HG03097 (cell line): ENCODE results near the gene TMEM131L.

Experiments used
- ATAC-seq: cut with Tn5 transposase; IDR thresholded peaks from one replicate; pipeline ENCODE4 v1.9.1; 2021; ENCODE audit not compliant: unreplicated experiment, low FRiP score

The TMEM131L gene

DNA sequence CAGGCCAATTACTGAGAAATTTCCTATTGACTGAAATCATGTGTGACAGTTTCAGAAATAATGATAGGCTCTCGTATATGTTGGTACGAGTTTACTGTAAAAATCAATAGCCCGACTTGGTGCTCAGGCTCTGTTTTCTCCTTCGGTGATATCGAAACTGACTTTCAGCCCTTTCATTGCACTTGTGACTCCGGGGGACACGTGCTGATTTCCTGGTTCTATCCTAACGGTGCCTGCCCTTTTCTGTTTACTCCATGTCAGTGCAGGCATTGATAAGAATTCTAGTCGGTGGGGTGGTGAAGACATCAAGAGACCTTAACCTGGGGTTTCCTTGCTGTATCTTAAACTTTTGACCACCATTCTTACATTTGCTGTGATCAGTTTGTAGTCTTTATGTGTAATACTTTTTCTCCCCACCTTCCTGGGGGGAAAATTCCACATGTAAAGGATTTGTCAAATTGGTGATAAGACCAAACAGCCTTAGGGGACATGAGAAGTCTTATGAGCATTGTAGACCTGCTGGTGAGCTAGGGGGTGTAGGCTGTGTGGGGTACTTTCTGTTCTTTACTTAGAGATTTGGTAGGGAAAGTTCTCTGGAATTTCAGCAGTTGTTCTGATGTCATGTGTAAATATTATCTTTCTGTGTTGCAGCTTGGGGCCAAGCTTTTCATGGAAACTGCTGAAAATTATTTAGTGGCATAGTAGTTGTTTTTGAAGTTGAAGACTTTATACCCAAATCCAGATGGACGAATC is 52.7 kb downstream of the TMEM131L start:
- no peak for ATAC-seq

DNA sequence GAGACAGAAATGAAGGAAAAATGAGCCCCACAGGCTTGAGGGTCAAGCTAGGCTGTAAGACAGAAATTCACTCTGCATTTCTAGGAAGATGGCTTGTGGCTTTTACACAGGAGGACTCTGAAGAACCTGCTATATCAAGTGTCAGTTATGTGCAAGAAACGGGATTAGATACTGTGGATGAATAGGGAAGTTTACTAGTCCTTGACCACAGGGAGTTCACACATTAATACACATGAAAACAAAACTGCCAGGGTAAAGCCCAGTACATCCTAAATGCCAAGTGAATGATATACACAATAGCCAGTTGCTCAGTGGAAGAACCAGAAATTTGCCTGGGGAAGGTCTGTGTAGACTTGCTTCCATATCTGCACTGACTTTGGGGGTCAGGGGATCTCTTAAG is 53.5 kb downstream of the TMEM131L start:
- no peak for ATAC-seq

DNA sequence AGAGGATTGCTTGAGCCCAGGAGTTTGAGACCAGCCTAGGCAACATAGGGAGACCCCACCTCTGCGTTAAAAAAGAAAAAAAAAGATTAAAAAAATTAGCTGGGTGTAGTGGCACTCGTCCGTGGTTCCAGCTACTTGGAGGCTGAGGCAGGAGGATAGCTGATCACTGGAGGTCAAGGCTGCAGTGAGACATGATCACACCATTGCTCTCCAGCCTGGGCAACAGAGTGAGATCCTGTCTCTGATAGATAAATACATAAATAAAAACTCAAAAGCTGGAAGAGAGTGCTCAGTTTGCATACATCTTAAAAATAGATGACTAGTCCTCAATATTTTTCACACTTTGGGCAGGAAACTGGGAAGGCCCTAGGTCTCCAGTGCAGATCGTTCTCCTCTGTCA is 54.1 kb downstream of the TMEM131L start:
- no peak for ATAC-seq

DNA sequence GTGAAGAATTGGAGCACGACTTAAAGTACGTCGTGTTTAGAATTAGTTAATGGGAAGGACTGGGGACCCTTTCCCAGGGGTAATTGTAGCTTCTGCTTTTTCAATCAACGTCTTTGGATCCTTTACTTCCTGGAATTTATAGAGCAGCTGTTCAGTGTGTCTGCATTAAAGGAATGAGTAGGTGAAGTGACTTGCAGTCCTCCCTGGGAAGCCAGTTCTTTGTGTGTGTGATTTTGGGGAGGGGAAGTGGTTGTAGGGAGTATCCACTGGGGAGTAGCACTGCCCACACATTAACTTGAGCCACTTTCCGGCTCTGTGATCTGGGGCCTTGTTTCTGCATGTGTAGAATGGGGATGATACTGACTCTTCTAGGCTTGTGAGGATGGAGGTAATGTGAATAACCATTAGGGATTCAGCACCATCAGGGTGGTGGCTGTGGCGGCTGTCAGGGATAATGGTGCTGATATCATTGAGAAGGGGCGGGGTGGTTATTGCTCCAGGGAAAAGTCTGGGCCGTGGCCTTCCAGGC is 54.7 kb downstream of the TMEM131L start:
- peak; percentile 27 for ATAC-seq

DNA sequence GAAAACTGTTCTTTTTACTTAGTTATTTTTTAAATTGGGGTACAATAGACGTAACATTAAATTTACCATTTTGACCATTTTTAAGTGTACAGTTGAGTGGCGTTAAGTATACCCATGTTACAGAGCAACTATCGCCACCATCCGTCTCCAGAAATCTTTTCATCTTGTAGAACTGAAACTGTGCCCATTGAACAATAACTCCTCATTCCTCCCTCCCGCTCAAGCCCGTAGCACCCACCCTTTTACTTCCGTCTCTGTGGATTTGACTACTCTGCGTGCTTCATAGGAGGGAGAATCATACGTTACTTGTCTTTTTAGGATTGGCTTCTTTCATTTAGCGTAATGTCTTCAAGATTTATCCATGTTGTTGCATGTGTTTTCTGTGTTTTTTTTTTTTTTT is 55.3 kb downstream of the TMEM131L start:
- no peak for ATAC-seq

DNA sequence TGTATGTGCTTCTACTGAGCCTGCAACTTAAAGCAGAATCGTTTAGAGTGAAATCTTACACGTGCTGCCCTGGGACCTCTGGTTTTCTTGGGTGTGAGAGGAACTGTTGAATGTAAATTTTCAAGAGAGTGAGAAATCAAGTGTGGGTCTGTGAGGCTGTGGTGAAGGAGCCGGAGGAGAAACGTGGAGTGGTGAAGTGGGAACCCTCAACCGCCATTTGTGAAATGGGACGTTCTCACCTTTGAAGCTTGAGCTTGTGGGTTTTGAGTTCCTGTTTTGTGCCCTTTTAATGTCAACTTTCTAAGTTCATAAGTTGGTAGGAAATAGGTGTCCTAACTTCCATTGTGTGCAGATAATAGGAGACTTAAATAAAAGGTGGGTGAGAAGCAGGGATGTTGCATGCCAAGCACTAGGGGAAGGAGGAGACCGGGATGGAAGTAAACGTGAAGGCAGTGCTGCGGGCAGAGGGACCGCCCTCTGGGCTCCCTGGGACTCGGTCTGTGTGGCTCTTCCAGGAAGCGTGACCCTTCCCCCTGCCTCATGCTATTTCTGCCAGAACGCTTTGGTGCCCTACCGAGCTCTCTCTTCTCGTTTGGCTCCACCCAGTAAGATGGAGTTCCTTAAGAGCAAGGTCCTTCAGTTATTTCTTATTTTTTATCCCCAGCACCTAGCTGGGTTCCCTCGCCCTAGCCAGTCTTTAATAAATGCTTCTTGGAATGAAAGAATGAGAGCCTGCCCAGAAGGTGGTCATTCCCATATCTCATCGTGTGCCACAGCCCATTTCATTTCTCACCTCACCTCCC is 56.0 kb downstream of the TMEM131L start:
- ATAC-seq = peak; percentile 27

DNA sequence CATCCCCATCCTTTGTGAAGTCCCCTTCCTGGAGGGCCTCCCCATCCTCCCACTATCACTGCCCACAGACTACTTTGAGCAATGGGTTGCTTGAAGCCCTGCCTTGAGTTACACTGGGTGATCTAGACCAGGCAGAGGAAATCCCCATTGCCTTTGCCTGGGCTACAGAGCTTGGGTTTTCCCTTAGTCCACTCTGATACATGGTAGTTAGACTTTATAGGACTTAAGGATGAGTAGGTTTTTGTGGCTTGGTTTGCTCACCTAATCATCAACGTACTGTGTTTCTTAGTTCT is 56.6 kb downstream of the TMEM131L start:
- ATAC-seq = peak; percentile 39

DNA sequence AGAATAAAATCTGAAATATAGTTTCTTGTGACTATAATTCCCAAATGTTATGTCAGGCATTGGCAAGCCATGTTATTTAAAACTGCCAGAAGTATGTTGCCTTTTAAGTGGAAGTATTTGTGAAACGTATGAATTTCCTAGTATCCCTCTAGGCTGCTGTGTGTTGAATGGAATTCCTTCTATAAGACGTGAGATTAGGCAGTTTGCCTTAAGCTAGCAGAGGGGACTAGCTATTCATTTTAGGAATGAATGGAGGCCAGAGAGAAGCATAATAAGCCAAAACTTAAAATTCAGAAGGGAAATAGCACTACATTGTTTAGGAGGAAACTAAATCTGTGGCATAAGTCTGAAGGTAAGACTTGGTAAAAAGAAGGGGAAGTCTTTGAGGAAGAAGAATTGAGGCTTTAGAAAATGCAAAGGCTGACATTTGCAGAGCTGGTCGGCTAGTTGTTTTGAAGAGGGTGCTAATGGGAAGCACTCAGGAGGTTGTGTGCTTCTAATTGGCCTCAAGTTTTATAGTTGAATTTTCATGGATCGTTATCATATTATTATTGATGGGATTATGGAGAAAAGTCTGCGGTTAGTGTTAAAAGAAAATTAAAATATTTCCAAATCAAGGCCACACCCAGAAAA is 57.1 kb downstream of the TMEM131L start:
- ATAC-seq = no peak

DNA sequence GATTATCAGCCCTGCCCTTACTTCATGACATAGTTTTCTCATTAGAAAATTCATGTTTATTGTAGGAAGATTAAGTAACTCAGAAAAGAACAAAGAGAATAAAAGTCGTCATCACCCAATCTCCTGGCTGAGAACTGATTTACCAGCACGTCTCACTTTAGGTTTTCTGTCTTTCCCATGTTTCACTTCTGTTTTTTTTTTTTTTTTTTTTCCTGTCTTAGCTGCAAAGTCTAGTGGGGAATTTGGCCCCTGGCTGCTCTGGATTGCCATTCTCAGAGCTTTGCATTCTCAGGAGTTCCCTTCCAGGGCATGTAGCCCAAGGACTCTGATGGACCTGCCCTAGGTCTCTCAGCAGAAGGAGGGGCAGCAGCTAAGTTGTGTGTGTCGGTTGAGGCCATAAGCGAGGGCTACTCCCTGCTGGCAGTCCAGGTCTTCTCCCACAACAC is 57.8 kb downstream of the TMEM131L start:
- no peak for ATAC-seq

DNA sequence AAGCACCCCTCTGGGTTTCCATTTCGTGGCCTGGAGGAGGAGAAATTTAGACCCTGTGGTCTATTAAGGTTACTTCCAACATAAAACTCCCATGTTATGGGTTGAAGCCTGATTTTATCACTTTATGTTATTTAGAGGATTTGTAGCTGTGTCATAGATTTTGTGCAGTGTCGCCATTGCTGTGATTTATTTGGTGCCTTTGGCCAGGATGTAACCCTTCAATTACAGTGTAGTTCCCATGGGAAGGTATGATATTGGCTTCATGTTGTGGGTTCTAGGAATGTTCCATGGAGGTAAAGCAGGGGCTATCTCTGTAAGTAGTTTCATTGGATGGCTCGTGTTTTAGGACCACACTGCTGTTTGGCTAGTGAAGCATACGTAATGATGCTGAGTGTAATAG is 58.5 kb downstream of the TMEM131L start:
- no peak for ATAC-seq

DNA sequence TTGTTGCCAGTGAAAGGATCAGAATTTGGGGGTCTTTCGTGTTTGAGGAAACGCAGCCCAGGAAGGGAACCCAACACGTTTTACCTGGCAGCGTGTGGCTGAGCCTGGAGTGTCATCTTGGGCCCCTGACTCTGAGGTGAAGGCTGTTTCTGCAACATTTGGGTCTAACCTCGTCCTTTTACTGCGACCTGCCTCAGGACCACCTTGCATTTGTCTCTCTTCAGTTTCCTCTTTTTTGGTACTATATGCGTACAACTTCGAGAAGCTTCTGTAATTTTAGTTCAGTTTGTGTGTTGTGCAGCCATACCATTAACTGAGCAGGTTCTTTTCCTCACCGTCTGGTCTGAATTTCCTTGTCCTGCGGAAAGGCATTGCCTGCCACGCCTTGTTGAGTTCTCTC is 61.5 kb downstream of the TMEM131L start:
- no peak for ATAC-seq

DNA sequence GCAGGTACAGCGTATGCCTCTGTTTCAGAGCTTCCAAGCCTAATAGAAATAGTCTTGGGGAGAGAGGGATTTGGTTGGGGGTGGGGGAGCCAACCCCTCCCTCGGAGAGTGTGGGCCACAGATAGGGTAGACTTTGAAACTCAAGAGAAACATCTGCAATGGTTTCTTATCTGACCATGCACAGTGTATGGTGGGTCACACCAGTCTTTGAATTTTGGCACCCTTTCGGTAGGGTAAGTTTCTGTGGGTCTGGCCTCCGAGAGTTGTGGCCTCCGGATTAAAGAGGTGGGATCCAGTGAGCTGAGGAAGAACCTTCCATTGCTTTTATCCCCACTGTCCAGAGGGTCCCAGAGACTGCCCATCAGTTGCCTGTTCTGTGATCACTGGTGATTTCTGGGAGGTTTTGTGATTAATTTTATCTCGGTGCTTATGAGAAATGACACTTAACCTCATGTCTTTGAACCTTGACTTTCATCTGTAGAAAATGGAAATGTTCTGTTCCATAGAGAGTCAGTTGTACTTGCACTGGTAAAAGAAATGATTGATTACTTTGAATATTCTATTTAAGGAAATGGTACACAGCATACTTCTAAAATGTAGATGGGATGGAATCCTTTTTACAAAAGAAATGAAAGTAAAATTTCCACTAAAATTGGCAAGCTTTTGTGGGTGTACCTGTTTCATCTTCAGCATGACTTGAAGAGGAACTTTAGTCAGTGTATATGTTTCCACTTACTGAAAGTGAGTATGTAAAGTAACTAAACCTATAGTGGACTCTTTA is 62.7 kb downstream of the TMEM131L start:
- ATAC-seq = no peak

DNA sequence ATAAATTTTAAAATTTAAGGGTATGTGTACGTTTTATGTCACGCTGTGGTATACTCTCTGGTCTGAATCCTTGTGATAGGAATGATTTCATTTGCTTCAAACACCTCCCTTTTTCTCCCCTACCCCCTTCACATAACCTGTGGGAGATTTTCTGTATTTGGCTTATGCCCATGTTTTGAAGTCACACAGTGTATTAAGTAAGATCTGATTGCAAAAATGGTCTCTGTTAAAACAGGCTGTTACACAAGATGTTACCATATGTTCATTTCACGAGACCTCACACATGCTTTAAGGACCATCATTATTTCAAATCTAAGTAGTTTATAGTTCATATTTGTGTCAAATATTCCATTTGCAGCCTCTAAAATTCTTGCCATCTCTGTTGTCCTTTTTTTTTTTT is 63.5 kb downstream of the TMEM131L start:
- no peak for ATAC-seq

DNA sequence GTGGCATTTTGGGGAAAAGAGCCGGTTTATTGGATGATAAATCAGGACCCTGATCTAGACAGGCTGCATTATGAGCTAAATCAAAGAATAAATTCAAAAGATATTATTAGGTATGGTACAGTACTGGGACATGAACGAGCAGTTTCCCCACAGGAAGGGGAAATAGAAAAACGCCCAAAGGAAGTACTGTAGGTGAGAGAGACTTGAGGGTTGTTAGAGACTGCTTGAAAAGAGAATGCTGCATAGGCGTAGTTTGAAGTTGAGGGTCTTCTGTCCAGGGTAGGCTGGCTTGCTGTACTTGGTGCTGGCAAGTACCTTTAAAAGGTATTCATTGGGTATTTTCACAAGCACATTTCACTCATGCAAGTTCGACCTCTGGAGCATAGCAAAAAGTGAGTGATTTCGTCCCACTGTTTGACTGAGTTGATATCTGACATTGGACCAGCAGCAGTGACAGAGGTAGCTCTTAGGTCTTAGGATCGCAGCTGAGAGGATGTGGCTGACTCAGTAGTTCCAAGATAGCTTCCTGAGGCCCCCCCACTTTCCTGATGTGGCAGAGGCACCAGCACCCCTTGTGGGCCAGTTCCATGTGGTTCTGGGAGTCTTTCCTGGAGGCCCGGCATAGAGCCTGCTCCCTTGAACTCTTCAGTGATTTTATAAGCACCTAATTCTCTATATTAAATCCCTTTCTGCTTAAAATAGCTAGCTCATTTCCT is 64.3 kb downstream of the TMEM131L start:
- no peak for ATAC-seq

DNA sequence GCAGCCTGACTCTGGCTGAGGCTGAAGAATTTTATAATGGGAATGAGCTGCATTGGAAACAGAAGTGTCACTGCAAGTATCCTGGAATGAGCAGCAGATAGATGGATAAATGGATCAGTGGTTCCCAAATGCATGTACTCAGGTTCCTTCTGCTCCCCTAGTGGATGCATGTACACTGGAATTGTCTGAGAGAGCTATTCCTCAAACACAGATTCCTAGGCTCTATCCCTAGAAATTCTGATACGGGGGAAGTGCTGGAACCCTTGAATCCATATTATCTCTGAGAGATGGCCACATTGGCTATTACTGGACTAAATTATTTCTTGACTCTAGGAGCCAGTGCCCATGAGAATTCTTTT is 64.8 kb downstream of the TMEM131L start:
- ATAC-seq = no peak

DNA sequence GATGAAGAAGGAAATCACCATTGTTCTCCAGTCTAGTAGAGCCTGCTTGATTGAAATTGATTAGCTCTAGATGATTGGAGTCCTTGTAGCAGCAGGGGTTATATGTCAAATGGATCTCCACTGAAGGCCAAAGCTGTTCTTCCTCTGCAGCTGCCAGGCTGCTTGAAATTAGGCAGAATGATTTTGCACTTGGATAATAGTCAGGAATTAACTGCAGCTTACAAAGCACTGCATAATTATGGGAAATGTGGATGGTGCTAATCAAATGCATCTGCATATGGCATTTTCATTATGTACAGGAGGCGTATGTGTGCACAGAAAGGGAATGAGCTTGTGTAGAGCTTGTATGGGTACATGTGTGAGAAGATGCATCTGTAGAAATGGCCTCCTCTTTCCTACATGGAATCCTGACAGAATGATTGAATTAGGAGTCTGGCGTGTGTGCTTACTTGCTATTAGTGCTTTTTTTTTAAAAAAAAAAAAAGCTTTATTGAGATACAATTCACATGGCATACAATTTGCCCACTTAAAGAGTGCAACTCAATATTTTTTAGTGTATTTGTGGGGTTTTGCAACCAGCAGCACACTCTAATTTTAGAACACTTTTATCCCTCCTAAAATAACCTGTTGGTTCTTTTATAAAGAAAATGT is 65.9 kb downstream of the TMEM131L start:
- no peak for ATAC-seq

DNA sequence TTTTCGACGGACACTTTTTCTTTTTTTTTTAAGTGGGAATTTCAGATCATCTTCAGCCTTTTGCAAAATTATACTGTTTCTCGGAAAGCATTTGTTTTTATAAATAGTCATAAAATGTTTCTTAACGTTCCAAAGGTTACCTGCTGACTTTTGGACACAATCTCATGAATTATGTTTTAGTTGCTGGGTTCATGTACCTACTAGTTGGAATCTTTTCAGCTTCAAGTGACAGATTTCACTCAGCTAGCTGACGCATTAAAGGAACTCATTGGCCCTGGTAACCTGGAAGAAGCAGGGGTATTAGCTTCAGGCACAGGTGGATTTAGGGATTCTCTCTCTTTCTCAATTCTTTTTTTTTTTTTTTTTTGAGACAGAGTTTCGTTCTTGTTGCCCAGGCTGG is 66.5 kb downstream of the TMEM131L start:
- no peak for ATAC-seq

DNA sequence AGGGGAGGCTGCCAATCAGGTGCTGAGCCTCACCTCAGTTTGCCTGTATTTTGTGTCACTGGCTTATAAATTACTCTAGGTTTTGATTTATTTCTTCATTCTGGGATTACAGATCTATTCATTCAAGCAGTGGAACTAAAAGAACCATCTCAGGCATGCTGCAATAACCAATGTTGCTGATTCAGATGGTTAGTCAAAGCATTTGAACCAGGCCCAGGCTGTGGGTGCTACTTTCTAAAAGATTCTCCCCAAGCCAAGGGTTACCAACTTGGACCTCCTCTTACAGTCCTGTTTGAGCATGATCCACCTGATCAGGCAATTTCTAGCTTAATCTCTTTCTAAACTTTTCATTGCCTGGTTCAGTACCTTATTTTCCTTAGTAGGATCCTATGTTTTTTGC is 67.2 kb downstream of the TMEM131L start:
- no peak for ATAC-seq

DNA sequence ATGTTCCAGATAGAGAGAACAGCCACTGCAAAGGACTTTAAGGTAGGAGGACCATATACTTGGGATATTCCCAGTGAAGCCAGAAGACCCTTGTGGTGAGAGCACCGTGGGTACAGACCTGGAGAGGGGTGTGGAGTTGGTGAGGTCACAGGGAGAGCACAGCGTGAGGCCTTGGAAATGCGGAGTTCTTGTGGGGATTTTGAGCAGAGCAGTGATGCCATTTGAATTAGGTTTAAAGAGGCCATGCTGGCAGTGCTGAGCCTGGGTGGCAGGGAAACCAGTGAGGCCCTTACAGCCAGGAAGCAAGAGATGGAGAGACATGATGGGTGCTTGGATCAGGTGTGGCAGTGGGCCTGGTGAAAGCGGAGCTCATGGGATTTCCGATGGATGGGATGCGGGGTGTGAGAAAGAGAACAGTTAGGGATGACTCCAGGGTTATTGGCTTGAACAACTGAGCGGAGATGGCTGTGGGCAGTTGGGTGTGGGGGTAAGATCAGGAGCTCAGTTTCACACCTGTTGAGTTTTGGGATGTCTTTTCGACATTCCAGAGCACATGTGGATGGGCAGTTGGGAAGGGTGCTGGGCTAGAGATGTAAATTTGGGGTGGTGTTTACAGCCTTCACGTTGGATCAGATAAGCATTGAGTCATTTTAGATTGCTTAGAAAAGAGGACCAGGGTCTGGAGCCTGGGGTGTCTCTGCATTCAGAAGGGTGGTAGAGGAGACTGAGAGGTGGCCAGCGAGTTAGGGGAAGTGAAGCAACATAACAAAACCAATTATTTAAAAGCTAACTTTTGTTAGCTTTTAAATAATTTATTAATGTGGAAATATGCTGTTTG is 68.9 kb downstream of the TMEM131L start:
- no peak for ATAC-seq
